GM18873 (cell line): Measurements from ENCODE around the gene SYNGR2.

Source experiments
- ATAC-seq: cut with Tn5 transposase; IDR thresholded peaks from one replicate; pipeline ENCODE4 v1.9.1; 2021; ENCODE audit warnings: mild to moderate bottlenecking, moderate library complexity, moderate number of reproducible peaks; ENCODE audit not compliant: unreplicated experiment, low FRiP score

SYNGR2 gene

GRCh38 chr17:78142119-78142861 is 26.1 kb upstream of the SYNGR2 start:
- ATAC-seq, result no peak

- ATAC-seq, result no peak
Observed at GRCh38 chr17:78143214-78144146, 24.9 kb upstream of the SYNGR2 start.

DNA sequence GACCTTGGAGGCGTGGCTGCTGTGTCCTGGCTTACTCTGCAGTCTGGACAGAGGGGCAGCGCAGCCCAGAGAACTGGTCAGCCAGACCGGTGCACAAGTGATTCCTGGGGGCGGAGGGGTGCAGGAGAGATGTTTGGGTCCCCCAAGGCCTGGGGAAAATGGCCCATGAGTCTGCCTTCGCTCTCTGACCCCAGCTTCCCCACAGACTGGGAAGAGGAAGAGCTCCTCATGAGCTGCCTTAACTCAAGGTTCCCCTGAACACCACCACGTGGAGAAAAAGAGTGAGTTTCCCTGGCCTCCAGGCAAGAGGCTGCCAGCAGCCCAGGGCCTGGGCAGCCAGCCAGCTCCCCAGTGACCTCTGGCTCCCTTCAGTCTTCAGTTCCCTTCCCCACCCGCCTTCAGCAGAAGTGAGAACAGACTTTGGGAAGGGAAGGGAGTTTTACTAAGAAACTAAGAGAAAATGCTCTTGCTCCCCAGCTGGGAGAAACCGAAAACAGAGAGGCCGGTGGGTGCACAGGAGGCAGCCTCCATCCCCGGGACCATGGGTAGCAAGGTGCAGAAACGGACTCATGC is 24.1 kb upstream of the SYNGR2 start:
- ATAC-seq, result no peak

- ATAC-seq, result no peak
Observed at GRCh38 chr17:78144736-78145641, 23.4 kb upstream of the SYNGR2 start.

DNA sequence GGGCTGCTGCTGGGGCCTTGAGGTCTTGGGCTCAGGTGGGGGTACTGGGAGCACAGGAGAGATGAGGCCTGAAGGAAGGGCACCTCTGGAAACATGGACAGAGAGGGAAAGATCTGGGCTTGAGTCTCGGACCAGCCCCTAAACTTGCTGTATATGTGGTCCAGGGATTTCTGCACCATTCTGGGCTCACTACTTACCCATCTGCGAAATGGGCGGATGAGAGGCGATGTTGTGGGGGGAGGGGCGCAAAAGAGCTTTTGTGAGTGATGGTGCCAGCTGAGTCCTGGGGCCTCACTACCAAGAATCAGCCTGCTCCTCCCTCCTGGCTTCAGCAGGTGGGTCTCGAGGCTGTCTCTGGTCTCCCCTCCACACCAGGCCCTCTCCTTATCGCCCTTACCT is 21.9 kb upstream of the SYNGR2 start:
- ATAC-seq, result no peak

DNA sequence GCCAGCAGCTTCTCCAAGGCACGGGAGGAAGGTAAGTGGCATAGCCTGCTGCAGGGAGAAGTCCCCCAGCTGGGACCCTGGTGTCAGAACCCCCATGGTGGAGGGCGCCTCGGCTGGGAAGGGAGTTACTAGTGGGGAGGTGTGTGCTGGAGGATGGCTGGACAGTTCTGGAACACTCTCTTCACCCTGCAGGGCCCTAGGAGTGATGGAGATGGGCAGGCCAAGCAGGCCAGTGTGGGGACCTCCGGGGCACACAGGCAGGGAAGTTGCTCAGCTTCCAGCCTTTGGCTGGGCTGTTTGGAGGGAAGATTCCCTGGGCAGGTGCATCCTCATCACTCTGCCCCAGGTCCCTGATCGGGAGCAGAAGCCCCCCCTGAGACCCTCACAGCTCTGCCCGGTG is 21.5 kb upstream of the SYNGR2 start:
- ATAC-seq, result no peak

DNA sequence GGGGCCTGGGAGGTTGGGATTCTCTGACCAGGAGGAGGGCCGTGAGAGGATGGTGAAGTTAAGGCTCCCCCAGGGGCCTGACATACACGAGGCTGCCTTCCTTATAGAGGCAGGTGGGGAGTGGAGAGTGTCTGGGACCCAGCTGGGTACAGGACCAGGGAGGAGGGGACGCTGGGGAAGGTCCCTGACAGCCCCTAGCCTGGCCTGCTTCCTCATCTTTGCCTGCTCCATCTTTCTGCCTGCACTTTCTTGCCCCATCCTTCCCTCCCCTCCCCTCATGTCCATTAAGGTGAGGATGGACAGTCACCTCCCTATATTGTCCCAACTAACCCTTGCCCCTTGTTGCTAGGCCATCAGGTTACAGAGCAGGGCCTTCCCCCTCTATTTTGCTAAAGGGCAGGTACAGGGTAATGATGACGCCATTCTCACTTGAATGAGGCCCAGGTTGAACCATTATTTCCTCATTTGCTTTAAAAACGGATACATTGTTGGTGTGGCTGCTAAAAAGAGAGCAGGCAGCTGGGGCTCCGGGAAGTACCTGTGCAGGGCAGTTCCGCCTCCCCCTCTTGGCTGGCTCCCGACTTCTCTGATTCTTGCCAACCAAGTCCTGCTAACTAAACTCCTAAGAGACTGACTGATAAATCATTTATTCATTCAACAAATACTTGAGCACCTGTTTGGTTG is 20.9 kb upstream of the SYNGR2 start:
- ATAC-seq, result peak; percentile 39

GRCh38 chr17:78148286-78149016 is 19.9 kb upstream of the SYNGR2 start:
- no peak for ATAC-seq

DNA sequence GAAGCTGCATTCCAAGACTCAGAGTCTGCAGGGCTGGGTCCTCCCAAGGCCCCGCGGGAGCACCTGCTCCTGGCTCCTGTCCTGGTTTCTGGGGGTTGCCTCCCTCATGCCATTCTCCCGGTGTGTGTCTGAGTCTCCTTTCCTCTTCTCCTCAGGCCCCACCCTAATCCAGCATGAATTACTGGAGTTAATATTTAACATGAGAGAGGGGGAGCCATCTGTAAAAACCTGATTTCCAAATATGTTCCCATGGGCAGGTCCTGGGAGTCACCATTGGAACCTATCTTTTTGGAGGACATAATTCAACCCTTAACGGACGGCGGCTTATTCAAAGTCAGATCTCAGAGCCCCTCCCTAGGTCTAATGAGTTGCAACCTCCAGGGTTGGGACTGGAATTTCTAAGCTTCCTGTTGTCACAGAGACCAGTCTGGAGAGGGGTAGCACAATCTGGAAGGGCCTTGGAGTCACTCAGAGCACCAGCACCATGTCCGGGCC is 16.8 kb upstream of the SYNGR2 start:
- ATAC-seq, result no peak

DNA sequence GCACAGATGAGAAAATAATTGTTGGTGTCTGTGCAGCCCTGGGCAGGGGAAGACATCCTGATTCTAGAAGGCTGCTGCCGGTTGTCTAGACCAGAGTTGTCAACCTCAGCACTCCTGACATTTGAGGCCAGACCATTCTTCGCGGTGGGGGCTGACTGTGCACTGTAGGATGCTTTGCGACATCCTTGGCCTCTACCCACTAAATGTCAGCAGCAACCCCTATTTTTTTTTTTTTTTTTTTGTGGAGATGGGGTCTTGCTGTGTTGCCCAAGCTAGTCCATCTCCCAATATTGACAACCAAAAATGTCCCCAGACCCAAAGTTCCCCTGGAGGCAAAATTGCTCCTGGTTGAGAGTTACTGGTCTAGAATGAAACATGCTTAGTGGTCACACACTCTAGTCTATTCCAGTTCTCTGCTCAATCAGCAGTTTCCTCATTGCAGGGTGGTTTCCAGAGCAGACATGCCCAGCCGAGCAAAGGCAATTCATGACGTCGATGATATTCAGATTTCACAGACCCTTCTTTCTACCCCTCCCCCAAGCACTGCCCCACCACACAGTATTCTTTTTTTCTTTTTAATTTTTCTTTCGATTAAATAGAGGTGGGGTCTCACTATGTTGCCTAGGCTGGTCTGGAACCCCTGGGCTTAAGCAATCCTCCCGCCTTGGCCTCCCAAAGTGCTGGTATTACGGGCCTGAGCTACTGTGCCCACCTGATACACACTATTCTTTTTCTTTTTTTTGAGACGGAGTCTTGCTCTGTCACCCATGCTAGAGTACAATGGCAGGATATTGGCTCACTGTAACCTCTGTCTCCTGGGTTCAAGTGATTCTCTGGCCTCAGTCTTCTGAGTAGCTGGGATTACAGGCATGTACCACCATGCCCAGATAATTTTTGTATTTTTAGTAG is 13.2 kb upstream of the SYNGR2 start:
- no peak for ATAC-seq

DNA sequence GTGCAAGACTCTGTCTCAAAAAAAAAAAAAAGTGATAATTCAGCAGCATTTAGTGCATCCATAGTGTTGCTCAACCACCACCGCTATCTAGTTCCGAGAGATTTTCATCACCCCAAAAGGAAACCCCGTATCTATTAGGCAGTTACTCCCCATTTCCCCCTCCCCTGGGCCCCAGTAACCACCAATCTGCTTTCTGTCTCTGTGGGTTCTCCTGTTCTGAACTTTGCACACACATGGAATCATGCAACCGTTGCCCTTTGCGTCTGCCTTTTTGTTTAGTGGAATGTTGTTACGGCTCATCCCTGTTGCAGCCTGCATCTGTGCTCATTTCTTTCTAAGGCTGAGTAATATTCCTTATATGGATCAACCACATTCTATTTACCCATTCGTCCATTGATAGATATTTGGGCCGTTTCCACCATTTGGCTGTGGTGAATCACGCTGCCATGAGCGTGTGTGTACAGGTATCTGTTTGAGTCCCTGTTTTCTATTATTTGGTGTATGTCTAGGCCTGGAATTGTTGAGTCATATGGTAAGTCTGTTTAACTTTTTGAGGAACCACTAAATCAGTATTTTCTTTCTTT is 8.7 kb upstream of the SYNGR2 start:
- no peak for ATAC-seq

GRCh38 chr17:78163881-78164747 is 4.3 kb upstream of the SYNGR2 start:
- no peak for ATAC-seq

- ATAC-seq, result no peak
Observed at GRCh38 chr17:78164748-78165607, 3.4 kb upstream of the SYNGR2 start.

- ATAC-seq, result no peak
Observed at GRCh38 chr17:78166416-78166815, 2.0 kb upstream of the SYNGR2 start.

GRCh38 chr17:78168903-78169793 is 767 bp downstream of the SYNGR2 start:
- ATAC-seq, result no peak
